AG04450 (cell line): ENCODE data around the gene SH3D21. TPM values are rescaled to one million over a fixed set of nuclear protein-coding genes. Genes with fewer than 3 reads are reported as not detected.
A peak's percentile ranks its signal among the peaks of the same experiment; 100 is the strongest.

Experiments
- CTCF ChIA-PET: fragments of 300-600, 350-600 bp; formaldehyde crosslinking; extraction: SDS; loops from one replicate; lab custom pipeline; 2022; ENCODE audit warnings: antibody characterized with exemption, inconsistent platforms; lab: Charles Lee
- POLR2A ChIA-PET: fragments of 350-600 bp; formaldehyde crosslinking; extraction: SDS; loops from one replicate; lab custom pipeline; 2021; ENCODE audit warnings: antibody characterized with exemption, inconsistent platforms; lab: Yijun Ruan, JAX
- DNase-seq: peaks from one replicate; pipeline ENCODE4 v3.0.0-alpha.2; 2011; ENCODE audit warnings: low read depth, low spot score
- H3K27ac ChIP-seq: one replicate; pipeline ENCODE4 v1.5.1; 2012; ENCODE audit warnings: low read depth, low read length, control low read depth
- H3K27me3 ChIP-seq: one replicate; pipeline ENCODE4 v1.6.0; 2012; ENCODE audit warnings: low read length; ENCODE audit not compliant: control insufficient read depth, insufficient read depth
- H3K4me3 ChIP-seq: 2 replicates; pipeline ENCODE4 v1.5.1; 2011; ENCODE audit warnings: mild to moderate bottlenecking, low read depth, low read length, control low read depth
- H3K9me3 ChIP-seq: 2 replicates; pipeline ENCODE4 v1.5.1; 2012; ENCODE audit warnings: low read length; ENCODE audit not compliant: control insufficient read depth, insufficient read depth
- polyA plus RNA-seq: library from polyadenylated mRNA; depleted of rRNA; stranded (reverse); fragments of >200 nt; gene quantifications from 2 replicates; pipeline ENCODE4 v1.2.3, GENCODE V29; 2011
- TF ChIP-seq, protein P1 (sequence below): IDR thresholded peaks from 2 replicates; pipeline ENCODE4 v1.5.1; 2011; ENCODE audit warnings: low read depth, low read length, control low read depth, inconsistent platforms

The SH3D21 gene
- polyA plus RNA-seq, 1 experiment = 1.3 TPM

DNA sequence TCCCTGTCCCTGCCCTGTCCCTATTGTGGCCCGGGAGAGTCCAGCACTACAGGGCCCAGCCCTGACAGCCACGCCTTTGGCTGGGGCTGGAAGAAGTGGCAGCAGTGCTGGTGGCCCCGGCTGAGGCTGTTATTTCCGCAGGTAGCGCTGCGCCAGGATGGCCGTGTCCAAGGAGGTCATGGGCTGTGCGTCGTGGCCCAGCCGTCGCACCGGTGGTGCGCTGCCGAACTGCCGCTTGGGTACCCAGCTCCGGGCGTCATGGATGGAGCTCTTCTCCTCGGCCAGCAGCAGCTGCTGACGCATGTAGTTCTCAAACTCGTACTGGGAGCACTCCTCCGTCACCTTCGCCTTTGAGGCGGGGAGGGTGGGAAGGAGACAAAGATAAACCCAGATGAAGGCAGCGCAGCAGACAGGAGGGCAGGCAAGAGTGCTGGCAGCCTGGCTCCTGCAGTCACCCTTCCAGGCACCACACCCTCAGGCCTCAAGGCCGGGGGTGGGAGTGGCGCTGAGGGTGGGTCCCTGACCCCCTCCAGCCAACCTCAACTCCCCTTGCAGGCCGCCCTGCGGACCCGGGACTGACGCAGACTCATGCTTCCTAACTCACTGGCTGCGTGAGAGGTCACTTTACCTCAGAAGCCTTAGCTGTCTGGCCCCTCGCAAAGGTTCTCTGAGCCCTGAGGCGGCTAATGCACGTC, 35.6 kb downstream of the SH3D21 start:
- H3K27me3 ChIP-seq = no peaks in the 10 kb centered on the region
- ChIA-PET CTCF (interaction anchor here (0.6 to 2.7 kb wide), 18 partner anchors 9 to 251 kb away, joined by 3 to 34 read pairs (median 5); partner anchors contain the start of gene EVA1B), POLR2A (interaction anchor here (0.6 to 1.7 kb wide), 5 partner anchors 10 to 56 kb away, joined by 3 to 9 read pairs (median 3); partner anchors contain the start of genes EVA1B and LSM10)
- H3K27ac ChIP-seq = no peak overlapping the region
- H3K4me3 ChIP-seq = no peak overlapping the region
- no peak for DNase-seq
- no peaks in the 10 kb centered on the region for H3K9me3 ChIP-seq
- TF ChIP-seq, protein P1, sequence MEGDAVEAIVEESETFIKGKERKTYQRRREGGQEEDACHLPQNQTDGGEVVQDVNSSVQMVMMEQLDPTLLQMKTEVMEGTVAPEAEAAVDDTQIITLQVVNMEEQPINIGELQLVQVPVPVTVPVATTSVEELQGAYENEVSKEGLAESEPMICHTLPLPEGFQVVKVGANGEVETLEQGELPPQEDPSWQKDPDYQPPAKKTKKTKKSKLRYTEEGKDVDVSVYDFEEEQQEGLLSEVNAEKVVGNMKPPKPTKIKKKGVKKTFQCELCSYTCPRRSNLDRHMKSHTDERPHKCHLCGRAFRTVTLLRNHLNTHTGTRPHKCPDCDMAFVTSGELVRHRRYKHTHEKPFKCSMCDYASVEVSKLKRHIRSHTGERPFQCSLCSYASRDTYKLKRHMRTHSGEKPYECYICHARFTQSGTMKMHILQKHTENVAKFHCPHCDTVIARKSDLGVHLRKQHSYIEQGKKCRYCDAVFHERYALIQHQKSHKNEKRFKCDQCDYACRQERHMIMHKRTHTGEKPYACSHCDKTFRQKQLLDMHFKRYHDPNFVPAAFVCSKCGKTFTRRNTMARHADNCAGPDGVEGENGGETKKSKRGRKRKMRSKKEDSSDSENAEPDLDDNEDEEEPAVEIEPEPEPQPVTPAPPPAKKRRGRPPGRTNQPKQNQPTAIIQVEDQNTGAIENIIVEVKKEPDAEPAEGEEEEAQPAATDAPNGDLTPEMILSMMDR = no peak

DNA sequence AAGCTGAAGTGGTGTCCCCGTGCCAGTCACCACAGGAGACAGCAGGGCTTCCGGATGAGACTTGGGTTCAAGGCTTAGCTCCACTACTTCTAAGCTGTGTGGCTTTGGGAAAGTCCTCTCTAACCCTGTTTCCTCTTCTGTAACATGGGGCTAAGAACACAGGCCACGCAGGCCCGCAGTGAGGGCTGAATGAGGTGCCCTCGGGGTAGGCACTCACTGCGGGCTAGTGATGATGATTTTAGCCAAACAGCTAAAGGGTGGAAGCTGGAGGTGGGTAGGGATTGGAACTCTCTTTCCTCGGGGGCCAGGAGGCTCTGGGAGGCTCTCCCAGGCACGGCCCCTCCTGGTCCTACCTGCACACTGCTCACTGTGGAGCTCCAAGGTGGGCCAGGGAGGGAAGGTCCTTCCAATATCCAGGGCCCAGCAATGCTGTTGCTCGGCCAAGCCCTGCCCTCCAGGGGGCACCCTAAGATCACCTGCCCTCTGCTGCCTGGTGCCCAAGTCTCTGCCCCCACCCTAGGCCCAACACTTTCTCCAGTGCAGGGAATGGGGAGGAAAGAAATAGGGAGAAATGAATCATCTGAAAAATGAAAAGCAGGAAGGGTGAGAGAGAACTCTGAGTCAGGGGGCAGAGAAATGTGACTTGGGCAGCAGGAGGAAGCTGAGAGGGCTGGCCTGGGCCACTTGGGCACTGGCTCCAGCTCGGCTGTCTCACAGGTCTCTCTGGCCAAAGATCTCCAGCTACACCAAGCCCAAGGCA, 36.4 kb downstream of the SH3D21 start:
- Histone ChIP-seq H3K27me3 (no peaks in the 10 kb centered on the region), H3K4me3 (no peak overlapping the region), H3K27ac (peak overlapping the region; percentile 65), H3K9me3 (no peaks in the 10 kb centered on the region)
- ChIA-PET CTCF (interaction anchor here (0.5 to 2.7 kb wide), 25 partner anchors 8 to 250 kb away, joined by 3 to 34 read pairs (median 4); partner anchors contain the start of genes EVA1B and TRAPPC3), POLR2A (interaction anchor here (0.6 to 1.7 kb wide), 6 partner anchors 9 to 55 kb away, joined by 3 to 9 read pairs (median 3); partner anchors contain the start of genes EVA1B and LSM10)
- TF ChIP-seq, protein P1 = peak; percentile 64
- DNase-seq = no peak

DNA sequence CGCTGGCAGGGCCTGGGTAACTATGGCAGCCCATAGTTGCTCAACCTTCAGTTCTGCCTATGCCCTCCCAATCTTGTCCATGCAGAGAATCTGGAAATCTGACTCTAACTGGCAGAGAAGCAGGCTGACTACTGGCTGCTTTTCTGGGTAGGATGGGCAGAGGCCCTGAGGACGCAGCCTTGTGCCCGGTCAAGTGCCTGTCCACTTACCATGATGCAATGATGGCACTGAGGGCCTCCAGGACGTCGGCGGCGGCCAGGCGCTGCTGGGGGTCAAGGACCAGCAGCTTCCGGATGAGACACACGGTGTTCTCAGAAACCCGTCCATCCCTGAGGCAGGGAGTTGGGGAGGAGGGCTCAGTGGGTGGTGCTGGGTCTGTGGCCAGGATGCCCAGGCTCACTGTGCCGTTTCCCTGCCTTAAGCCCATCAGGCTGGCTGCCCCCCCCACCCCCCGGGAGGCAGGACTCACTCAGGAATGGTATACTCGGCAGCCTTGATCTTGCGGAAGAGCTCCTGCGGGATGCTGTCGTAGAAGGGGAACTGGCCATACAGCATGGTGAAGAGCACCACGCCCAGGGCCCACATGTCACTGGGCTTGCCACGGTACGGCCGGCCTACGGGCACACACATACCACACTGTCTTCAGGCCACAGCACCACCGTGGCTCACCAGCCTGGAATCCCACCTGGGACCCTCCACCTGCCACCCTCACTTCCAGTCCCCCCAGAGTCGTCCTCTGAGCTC, 37.7 kb downstream of the SH3D21 start:
- DNase-seq = no peak
- TF ChIP-seq, protein P1 = no peak
- peak overlapping the region; percentile 65 for H3K27ac ChIP-seq
- ChIA-PET CTCF (interaction anchor here (0.8 to 2.7 kb wide), 9 partner anchors 21 to 194 kb away, joined by 3 to 34 read pairs (median 4); partner anchors contain the start of genes EVA1B and TRAPPC3), POLR2A (interaction anchor here (0.7 to 1.7 kb wide), 4 partner anchors 9 to 76 kb away, joined by 3 to 9 read pairs (median 5); no protein-coding TSS in a partner anchor)
- no peak overlapping the region for H3K4me3 ChIP-seq
- no peaks in the 10 kb centered on the region for H3K9me3 ChIP-seq
- no peaks in the 10 kb centered on the region for H3K27me3 ChIP-seq

DNA sequence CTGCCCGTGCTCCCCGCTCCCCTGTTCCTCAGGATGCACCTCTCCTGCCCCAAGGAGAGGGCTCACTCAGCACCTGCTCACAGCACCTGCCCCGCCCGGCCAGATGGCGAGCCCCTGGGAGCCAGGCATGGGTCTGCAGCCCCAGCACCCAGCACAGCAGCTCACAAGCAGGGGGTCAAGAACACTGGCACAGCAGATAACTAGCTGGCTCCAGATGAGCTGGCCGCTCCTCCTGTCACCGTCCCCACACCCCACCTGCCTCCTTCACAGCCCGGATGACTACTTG, 38.2 kb downstream of the SH3D21 start:
- DNase-seq = no peak
- Histone ChIP-seq H3K9me3 (no peaks in the 10 kb centered on the region), H3K27ac (no peak overlapping the region), H3K4me3 (no peak overlapping the region), H3K27me3 (no peaks in the 10 kb centered on the region)
- CTCF ChIA-PET = interaction anchor here (0.8 kb wide), 1 partner anchor 25 kb away, joined by 3 read pairs; no protein-coding TSS in a partner anchor
- POLR2A ChIA-PET = interaction anchor here (0.7 to 0.8 kb wide), 2 partner anchors 35 to 75 kb away, joined by 4 to 6 read pairs; no protein-coding TSS in a partner anchor
- TF ChIP-seq, protein P1 = no peak
